ENCODE measurements around the gene ZMIZ2.

ZMIZ2 gene

GRCh38 chr7:44757739-44758138, 9.1 kb downstream of the ZMIZ2 start:
- DNase-seq (ENCODE audit: low spot score): no peak

- DNase-seq (ENCODE audit: low spot score): no peak
Observed at GRCh38 chr7:44759246-44759645, 10.6 kb downstream of the ZMIZ2 start.

- DNase-seq (ENCODE audit: low spot score): no peak
Observed at GRCh38 chr7:44760034-44760580, 11.5 kb downstream of the ZMIZ2 start.

GRCh38 chr7:44761207-44762161, 12.8 kb downstream of the ZMIZ2 start:
- no peak for DNase-seq (ENCODE audit: low spot score)

GRCh38 chr7:44762300-44762699, 13.7 kb downstream of the ZMIZ2 start:
- DNase-seq (ENCODE audit: low spot score): no peak

- no peak for DNase-seq (ENCODE audit: low spot score)
Observed at GRCh38 chr7:44762726-44763522, 14.3 kb downstream of the ZMIZ2 start.

GRCh38 chr7:44764081-44764480, 15.4 kb downstream of the ZMIZ2 start:
- DNase-seq (ENCODE audit: low spot score): no peak

GRCh38 chr7:44764665-44765578, 16.3 kb downstream of the ZMIZ2 start:
- peak; percentile 47 for DNase-seq (ENCODE audit: low spot score)

GRCh38 chr7:44765579-44766415, 17.1 kb downstream of the ZMIZ2 start:
- DNase-seq (ENCODE audit: low spot score): no peak

- DNase-seq (ENCODE audit: low spot score): no peak
Observed at GRCh38 chr7:44766416-44766801, 17.8 kb downstream of the ZMIZ2 start.

- DNase-seq (ENCODE audit: low spot score): no peak
Observed at GRCh38 chr7:44767134-44767911, 18.7 kb downstream of the ZMIZ2 start.

GRCh38 chr7:44767912-44768627, 19.4 kb downstream of the ZMIZ2 start:
- no peak for DNase-seq (ENCODE audit: low spot score)

- no peak for DNase-seq (ENCODE audit: low spot score)
Observed at GRCh38 chr7:44768628-44769371, 20.2 kb downstream of the ZMIZ2 start.

GRCh38 chr7:44769376-44769775, 20.7 kb downstream of the ZMIZ2 start:
- no peak for DNase-seq (ENCODE audit: low spot score)

GRCh38 chr7:44769776-44770294, 21.2 kb downstream of the ZMIZ2 start:
- no peak for DNase-seq (ENCODE audit: low spot score)

GRCh38 chr7:44771358-44771757, 22.7 kb downstream of the ZMIZ2 start:
- no peak for DNase-seq (ENCODE audit: low spot score)

GRCh38 chr7:44772440-44772839, 23.8 kb downstream of the ZMIZ2 start:
- DNase-seq (ENCODE audit: low spot score): no peak

- no peak for DNase-seq (ENCODE audit: low spot score)
Observed at GRCh38 chr7:44772867-44773266, 24.2 kb downstream of the ZMIZ2 start.
